SK-N-SH treated with all-trans-retinoic acid at 6 μM for 48 hours (cell line): ENCODE data around the gene HRH3.

Source experiments
- PPARA ChIP-seq: fragments of 250-450 bp; sonication (Bioruptor Pico); IDR thresholded peaks from 2 replicates; pipeline ENCODE4 v1.5.0; 2020; ENCODE audit warnings: mild to moderate bottlenecking, borderline replicate concordance
- ZFP30 ChIP-seq: fragments of 450-650 bp; formaldehyde crosslinking; IDR thresholded peaks from 2 replicates; pipeline ENCODE4 v1.5.0; 2022; ENCODE audit warnings: mild to moderate bottlenecking, moderate library complexity
- TF ChIP-seq, protein P1 (sequence below): fragments of 250-450 bp; sonication (Bioruptor Pico); IDR thresholded peaks from 2 replicates; pipeline ENCODE4 v1.5.1; 2021; ENCODE audit warnings: mild to moderate bottlenecking, moderate library complexity

DNA sequence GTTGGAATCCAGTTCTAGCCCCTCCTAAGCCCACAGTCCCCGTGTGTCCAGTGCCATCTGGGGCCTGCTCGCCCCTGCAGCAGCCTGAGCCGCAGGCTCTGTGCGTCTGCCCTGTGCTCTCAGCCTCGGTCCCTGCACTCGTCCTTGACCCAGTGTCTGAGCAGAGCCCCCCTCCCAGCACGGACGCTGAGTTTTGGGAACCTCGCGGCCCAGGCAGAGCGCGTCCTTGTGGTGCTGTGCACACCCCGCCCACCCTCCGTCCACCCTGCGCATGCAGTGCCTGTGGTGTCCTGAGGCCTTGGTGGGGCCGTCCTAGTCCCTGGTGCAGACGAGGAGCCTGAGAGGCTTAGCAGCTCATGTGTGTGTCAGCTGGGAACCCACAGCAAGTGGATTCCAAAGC lies 49.8 kb upstream of the HRH3 start:
- TF ChIP-seq PPARA (CRISPR knock-in tag): no peak
- no peak for TF ChIP-seq ZFP30 (CRISPR knock-in tag)
- TF ChIP-seq, protein P1, sequence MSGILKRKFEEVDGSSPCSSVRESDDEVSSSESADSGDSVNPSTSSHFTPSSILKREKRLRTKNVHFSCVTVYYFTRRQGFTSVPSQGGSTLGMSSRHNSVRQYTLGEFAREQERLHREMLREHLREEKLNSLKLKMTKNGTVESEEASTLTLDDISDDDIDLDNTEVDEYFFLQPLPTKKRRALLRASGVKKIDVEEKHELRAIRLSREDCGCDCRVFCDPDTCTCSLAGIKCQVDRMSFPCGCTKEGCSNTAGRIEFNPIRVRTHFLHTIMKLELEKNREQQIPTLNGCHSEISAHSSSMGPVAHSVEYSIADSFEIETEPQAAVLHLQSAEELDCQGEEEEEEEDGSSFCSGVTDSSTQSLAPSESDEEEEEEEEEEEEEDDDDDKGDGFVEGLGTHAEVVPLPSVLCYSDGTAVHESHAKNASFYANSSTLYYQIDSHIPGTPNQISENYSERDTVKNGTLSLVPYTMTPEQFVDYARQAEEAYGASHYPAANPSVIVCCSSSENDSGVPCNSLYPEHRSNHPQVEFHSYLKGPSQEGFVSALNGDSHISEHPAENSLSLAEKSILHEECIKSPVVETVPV (CRISPR knock-in tag): no peak
